H1 (cell line): Measurements from ENCODE around the gene SORBS1. TPM values are rescaled to one million over a fixed set of nuclear protein-coding genes. Genes with fewer than 3 reads are reported as not detected.

Experiments
- ASH2L ChIP-seq: fragments of 200-600, 300-600 bp; sonication (generic); IDR thresholded peaks from one replicate; pipeline ENCODE4 v1.7.1; 2017; ENCODE audit warnings: low read length
- BRCA1 ChIP-seq: IDR thresholded peaks from 2 replicates; pipeline ENCODE4 v1.6.1; 2012; ENCODE audit warnings: low read depth, low read length, improper control_type of control experiment
- CBX5 ChIP-seq: fragments of 300-800, 300-1000 bp; sonication (generic); IDR thresholded peaks from 2 replicates; pipeline ENCODE4 v1.7.1; 2016; ENCODE audit warnings: antibody characterized with exemption, low read length, low read depth
- CHD7 ChIP-seq: fragments of 300-600 bp; sonication (generic); IDR thresholded peaks from 2 replicates; pipeline ENCODE4 v1.7.1; 2012; ENCODE audit warnings: low read length, moderate library complexity, mild to moderate bottlenecking, inconsistent platforms; ENCODE audit not compliant: insufficient replicate concordance
- EP300 ChIP-seq, 2 experiments: IDR thresholded peaks; 1 replicate in 1 of 2; 2 replicates in 1 of 2; pipeline ENCODE4 v1.6.1; 2011 to 2012; ENCODE audit warnings: low read depth in 2 of 2, low read length in 2 of 2, mild to moderate bottlenecking in 2 of 2, borderline replicate concordance in 1 of 2, inconsistent platforms in 1 of 2, moderate library complexity in 1 of 2
- POU5F1 ChIP-seq: IDR thresholded peaks from 2 replicates; pipeline ENCODE4 v1.6.1; 2011; ENCODE audit warnings: low read depth, mild to moderate bottlenecking, low read length, moderate library complexity
- SAP30 ChIP-seq: fragments of 300-600 bp; sonication (generic); IDR thresholded peaks from 2 replicates; pipeline ENCODE4 v1.7.1; 2012; ENCODE audit warnings: low read length, moderate library complexity, mild to moderate bottlenecking, inconsistent platforms; ENCODE audit not compliant: insufficient read depth, insufficient replicate concordance
- SIN3A ChIP-seq, 2 experiments: IDR thresholded peaks in 1 of 2; conservative IDR thresholded peaks in 1 of 2; 2 replicates each; pipeline ENCODE4 v1.6.1; 2011 to 2012; ENCODE audit warnings: low read length in 2 of 2, improper control_type of control experiment in 1 of 2, low read depth in 1 of 2, mild to moderate bottlenecking in 1 of 2
- SIX5 ChIP-seq: IDR thresholded peaks from 2 replicates; pipeline ENCODE4 v1.6.1; 2011; ENCODE audit warnings: mild to moderate bottlenecking, low read depth, low read length
- SP2 ChIP-seq: IDR thresholded peaks from 2 replicates; pipeline ENCODE4 v1.6.1; 2012; ENCODE audit warnings: mild to moderate bottlenecking, low read length, inconsistent platforms
- SP4 ChIP-seq: IDR thresholded peaks from 2 replicates; pipeline ENCODE4 v1.6.1; 2012; ENCODE audit warnings: low read length, inconsistent platforms
- polyA plus RNA-seq, 7 experiments: library from polyadenylated mRNA; depleted of rRNA in 3 of 7; stranded (reverse) in 5 of 7; unstranded in 2 of 7; fragments of >200 nt in 5 of 7; fragments of 200-250 nt in 2 of 7; gene quantifications; 1 replicate in 5 of 7; 2 replicates in 1 of 7; 4 replicates in 1 of 7; pipeline versions ENCODE4 v1.2.1 to v1.2.3, GENCODE V29; 2011 to 2013; ENCODE audit warnings: missing spikeins in 2 of 7, mixed read lengths in 2 of 7
- total RNA-seq: library from RNA; stranded (reverse); fragmentation: NEBNext Ultra II Directional; extraction: Animal tissue kit (Norgen Biotek cat#: 25700); gene quantifications from 2 replicates; pipeline ENCODE4 v1.2.1, GENCODE V29; 2021

SORBS1 gene
- total and polyA plus RNA-seq, 2 of the 8 experiments (the other 6 are each of a cell fraction or from before 2014, with no cell fraction given) = 16.0 to 35.0 TPM

GRCh38 chr10:95601116-95601719, 40.0 kb upstream of the SORBS1 start (continued):
- TF ChIP-seq CHD7 (no peak), SP2 (no peak), CBX5 (no peak), BRCA1 (no peak), EP300 (IDR thresholded peaks at IDR 0.05; ENCODE audit: borderline replicate concordance in 1 of 2, low read depth in 2 of 2, low read length in 2 of 2) (no peak), POU5F1 (no peak), SIX5 (no peak), ASH2L (no peak), SIN3A (conservative IDR thresholded peaks at IDR 0.05 in 1 of 2, IDR thresholded peaks at IDR 0.05 in 1 of 2; ENCODE audit: low read depth in 1 of 2, low read length in 2 of 2) (0 out of 4 replicates have a peak, but pooled peaks of 1 of the 2 experiments have one; percentile 72), SAP30 (no peak), SP4 (peak; percentile 38; the same call in 1 of the 2 replicates)
